ENCODE data around the gene SH3BP1. TPM values are rescaled to one million over a fixed set of nuclear protein-coding genes. Genes with fewer than 3 reads are reported as not detected.

The SH3BP1 gene
- 0.98 and 1.4 TPM in 2 replicates for total RNA-seq

DNA sequence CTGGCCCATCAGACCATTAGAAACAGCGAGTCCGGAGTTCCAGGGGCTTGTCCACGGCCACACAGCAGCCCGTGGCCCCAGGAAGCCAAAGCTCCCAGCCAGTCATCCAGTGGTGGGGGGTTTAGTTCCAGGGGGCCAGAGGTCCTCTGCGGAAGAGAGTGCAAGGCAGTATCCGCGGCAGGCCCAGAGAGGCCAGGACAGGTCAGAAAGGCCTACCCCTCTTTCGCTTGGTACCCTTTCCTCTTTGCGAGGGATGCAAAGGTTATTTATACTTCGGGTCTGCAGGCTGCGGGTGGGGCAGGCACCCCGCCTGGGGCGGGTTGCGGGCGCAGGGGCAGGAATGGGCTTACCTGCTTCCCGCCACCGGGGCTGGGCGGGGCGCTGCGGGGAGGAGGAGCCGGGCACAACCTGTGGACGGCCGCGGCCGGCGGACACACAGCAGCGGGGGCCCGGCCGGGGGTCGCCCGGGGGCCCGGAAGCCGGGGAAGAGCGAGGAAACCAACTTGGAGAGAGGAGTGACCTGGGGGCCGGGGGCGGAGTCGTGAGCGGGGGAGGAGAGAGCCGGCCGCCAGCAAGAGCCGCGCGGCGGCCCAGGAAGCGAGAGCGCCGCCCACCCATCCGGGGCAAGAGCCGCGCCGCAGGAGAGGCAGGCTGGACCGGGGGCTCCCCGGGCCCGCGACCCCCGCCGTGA lies at the start of gene SH3BP1:
Gene SH3BP1, plus strand, starts transcription at position 600 of the 691 bp plus-strand sequence. CDS start 119 bp downstream, outside the sequence.

DNA sequence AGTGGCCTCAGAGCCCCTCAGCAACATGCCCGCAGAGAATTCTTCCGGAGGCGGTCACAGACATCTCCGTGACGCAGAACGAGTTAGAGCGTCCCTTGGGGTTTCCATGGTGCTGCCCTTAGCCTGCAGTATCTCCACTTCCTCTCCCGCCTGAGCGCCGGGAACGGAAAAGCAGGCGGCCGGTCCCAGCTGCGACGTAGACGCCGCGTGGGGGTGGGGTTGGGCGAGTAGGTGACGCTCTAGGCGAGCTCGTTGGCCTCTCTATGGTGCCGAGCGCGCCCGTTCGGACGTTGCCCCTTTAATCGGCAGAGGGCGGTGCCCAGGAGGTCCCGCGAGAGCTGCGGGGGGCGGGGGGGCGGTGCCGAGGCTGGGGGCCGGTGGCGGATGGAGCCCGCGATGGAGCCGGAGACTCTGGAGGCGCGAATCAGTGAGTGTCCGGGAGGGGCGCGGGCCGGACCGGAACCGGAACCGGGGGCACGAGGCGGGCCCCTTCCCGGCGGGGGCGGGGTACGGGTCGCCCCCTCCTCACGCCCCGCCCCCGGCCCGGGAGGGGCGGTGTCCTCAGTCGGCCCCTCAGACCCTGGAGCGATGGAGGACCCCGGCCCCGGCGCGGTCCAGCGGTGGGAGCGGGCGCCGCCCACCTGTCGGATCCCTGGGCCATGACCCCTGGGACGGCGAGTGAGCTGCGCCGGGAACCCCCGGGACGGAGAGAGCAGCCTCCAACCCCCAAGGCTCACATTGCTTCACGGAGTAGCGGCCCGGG lies 30.8 kb upstream of the SH3BP1 start, which contains the start of gene GGA1:
Gene GGA1, plus strand, starts transcription at position 358 of the 763 bp plus-strand sequence. Its CDS starts 27 bp downstream, at position 385.

DNA sequence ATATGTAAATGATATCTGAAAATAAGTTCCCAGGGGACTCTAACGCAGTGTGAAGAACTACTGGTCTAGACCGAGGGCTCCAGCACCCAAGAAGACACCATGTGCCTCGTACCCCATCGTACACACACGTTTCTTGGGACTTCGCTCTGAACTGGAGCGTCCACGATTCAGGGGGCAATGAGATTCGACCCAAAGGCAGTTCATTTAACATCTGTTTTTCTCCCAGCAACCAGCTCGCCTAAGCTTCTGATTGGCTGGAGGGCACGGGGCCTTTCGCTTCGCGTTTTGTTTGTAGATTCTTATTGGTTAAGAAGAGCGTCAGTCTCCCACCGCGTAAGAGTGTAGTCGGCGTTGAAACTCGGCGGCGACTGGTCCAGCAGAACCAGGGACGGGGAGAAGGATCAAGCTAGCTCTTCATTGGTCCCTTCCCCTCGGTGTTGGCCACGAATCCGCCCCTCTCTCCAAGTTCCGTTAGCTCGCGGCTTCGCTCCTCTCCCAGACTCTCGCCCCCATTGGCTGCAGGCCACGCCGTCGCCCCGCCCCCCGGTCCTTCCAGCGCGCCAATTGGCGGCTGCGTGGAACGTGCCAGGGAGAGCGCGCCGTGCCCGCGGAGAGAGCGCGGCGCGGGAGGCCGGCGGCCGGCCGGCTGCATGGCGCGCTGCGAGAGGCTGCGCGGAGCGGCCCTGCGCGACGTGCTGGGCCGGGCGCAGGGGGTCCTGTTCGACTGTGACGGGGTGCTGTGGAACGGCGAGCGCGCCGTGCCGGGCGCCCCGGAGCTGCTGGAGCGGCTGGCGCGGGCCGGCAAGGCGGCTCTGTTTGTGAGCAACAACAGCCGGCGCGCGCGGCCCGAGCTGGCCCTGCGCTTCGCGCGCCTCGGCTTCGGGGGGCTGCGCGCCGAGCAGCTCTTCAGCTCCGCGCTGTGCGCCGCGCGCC lies 18.9 kb downstream of the SH3BP1 start, which contains the start of gene PDXP:
Gene PDXP, plus strand, starts transcription at position 591 of the 933 bp plus-strand sequence. Its CDS starts 60 bp downstream, at position 651.

DNA sequence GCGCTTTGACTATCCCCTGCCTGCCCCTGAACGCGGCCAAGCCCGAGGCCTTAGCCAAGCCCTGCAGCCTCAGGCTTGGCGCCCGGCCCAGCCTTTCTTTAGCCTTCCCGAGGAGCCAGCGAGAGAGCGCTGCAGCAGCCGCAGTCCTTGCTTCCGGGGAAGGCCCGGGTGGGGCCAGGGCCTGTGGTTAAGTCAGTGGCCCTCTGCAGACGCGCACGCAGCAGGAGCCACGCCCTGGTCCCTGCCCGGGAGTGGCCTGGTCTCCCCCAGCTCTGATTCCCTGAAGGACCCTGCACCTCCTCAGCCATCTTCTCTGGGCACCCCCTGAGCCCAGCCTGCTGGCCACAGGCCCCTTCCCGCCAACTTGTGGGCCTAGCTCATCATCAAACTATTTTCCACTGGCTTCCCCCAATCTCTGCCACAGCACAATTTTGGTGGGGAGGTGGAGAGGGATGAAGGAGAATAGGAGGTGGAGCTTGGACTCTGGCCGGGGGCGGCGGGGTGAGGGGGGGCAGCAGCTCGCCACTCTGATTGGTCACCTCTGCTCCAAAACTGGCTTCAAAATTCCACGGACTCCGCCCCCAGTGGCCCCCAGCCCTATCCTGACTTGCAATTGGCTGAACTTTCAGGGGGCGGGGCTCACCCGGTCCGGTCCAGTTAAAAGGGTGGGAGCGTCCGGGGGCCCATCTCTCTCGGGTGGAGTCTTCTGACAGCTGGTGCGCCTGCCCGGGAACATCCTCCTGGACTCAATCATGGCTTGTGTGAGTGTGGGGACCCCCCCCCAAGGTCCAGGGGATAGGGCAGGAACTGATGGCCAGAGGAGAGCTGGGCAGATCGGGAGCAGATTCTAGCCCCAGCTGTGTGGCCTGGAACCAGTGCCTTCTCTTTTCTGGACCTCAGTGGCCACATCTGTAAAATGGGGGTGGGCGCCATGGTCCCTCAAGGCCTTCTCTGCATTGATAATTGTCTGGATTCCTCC lies 35.8 kb downstream of the SH3BP1 start, which contains the start of gene LGALS1:
Gene LGALS1, plus strand, starts transcription at position 686 of the 979 bp plus-strand sequence. Its CDS starts 67 bp downstream, at position 753.

DNA sequence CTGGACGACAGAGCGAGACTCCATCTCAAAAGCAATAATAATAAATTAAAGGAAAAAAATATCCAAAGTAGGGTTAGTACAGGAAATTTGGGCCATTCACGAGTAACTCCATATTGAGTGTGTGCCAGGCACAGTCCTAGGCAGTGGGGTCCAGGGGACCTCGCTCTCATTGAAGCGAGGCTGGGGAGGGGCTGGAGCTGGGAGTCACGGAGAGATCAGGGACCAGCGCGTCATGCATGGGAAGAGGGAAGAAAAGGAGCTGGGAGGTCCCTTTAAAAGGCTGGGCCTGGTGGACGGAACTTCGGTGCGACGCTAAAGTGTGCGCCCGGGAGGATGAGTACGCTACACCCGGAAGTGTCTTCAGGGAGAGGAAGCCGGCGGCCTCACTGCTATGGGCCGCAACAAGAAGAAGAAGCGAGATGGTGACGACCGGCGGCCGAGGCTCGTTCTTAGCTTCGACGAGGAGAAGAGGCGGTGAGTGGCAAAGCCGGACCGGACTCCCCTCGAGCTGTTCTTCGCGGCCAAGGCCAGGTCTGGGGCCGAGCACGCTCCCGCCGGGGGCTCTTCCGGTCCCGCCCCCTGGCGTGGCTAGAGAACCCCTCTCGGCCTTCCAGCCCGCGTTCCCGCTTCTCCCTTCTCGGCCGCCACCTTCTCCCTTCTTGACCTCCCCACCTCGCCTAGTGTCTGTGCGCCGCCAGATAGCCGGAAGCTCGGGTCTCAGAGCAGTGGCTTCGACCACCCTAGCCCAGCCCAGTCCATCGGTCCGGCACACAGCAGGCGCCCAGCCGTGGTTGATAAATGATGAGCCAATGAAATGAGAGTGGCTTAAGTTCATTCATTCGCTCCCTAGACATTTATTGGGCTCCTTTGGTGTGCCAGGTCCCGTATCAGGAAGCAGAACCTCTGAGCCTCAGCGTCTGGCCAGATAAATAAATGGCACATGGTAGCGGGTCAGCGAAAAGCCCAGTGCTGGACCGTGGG lies 46.8 kb downstream of the SH3BP1 start, which contains the start of gene NOL12:
Gene NOL12, plus strand, starts transcription at position 342 of the 981 bp plus-strand sequence. Its CDS starts 50 bp downstream, at position 392.

GRCh38 chr22:37696657-37697537 lies 57.4 kb downstream of the SH3BP1 start, which contains the start of gene TRIOBP:
Gene TRIOBP (plus strand): TSS chr22:37697048. CDS start chr22:37701366, 4,318 bp downstream.

Small RNA genes lying within 50 kb of the gene (small RNA-seq; reads per million reads assigned to genes)
- not detected for gene RN7SL385P

Other genes with a start within 250 kb of the SH3BP1 start
- gene ELFN2, start 212.2 kb upstream of the SH3BP1 start, total RNA-seq, result 0.10 and 0.33 TPM in 2 replicates
- gene MFNG, start 153.3 kb upstream of the SH3BP1 start, total RNA-seq, result 146 and 170 TPM in 2 replicates
- 34.4 and 43.8 TPM in 2 replicates for gene CARD10, start 120.3 kb upstream of the SH3BP1 start, total RNA-seq
- 42.1 and 61.7 TPM in 2 replicates for gene CDC42EP1, start 79.2 kb upstream of the SH3BP1 start, total RNA-seq
- gene LGALS2, start 59.6 kb upstream of the SH3BP1 start, total RNA-seq, result not detected in 2 replicates
- gene GGA1, start 30.8 kb upstream of the SH3BP1 start, total RNA-seq, result 37.9 and 50.6 TPM in 2 replicates
- 11.8 and 15.4 TPM in 2 replicates for gene PDXP, start 19.1 kb downstream of the SH3BP1 start, total RNA-seq
- 2,855 and 3,057 TPM in 2 replicates for gene LGALS1, start 36.0 kb downstream of the SH3BP1 start, total RNA-seq
- gene NOL12, start 46.7 kb downstream of the SH3BP1 start, total RNA-seq, result 15.0 and 21.0 TPM in 2 replicates
- gene TRIOBP, start 57.4 kb downstream of the SH3BP1 start, total RNA-seq, result 107 and 129 TPM in 2 replicates
- gene GCAT, start 168.3 kb downstream of the SH3BP1 start, total RNA-seq, result 26.1 and 28.8 TPM in 2 replicates
- 0.33 TPM in 1 of 2 replicates, not detected in the other for gene GALR3, start 183.7 kb downstream of the SH3BP1 start, total RNA-seq
- gene ANKRD54, start 204.7 kb downstream of the SH3BP1 start, total RNA-seq, result 39.2 and 40.9 TPM in 2 replicates
- gene EIF3L, start 209.8 kb downstream of the SH3BP1 start, total RNA-seq, result 407 and 430 TPM in 2 replicates

Data from vein endothelial cell (primary cell).